NCI-H510A treated with DMSO at 0.1 percent for 48 hours (cell line): ENCODE measurements around the gene AGFG1.
A peak's percentile ranks its signal among the peaks of the same experiment; 100 is the strongest.

Experiments used
- DNase-seq: peaks from one replicate; lab custom pipeline; 2025; lab: John Stamatoyannopoulos, UW

The AGFG1 gene

GRCh38 chr2:227608561-227609338 lies 136.8 kb downstream of the AGFG1 start:
- peak; percentile 97 for DNase-seq

- DNase-seq, result no peak
Observed at GRCh38 chr2:227610123-227610522, 138.2 kb downstream of the AGFG1 start.
